Astrocyte of the cerebellum (primary cell): ENCODE results near the gene CDK2.

Experiments used
- DNase-seq: peaks from one replicate; pipeline ENCODE4 v3.0.0-alpha.2; 2011; ENCODE audit warnings: low read depth
- H3K4me3 ChIP-seq: 2 replicates; pipeline ENCODE4 v1.5.1; 2011; ENCODE audit warnings: mild to moderate bottlenecking, low read depth, low read length, moderate library complexity
- CTCF ChIP-seq: IDR thresholded peaks from 2 replicates; pipeline ENCODE4 v1.5.1; 2012; ENCODE audit warnings: low read length, low read depth, moderate library complexity, mild to moderate bottlenecking; ENCODE audit errors: missing control alignments
- in situ Hi-C: cut with HindIII; loops from 2 replicates; pipeline ENCODE4 v1.10.0; 2017; ENCODE audit warnings: low sequenced_read_pairs

CDK2 gene

DNA sequence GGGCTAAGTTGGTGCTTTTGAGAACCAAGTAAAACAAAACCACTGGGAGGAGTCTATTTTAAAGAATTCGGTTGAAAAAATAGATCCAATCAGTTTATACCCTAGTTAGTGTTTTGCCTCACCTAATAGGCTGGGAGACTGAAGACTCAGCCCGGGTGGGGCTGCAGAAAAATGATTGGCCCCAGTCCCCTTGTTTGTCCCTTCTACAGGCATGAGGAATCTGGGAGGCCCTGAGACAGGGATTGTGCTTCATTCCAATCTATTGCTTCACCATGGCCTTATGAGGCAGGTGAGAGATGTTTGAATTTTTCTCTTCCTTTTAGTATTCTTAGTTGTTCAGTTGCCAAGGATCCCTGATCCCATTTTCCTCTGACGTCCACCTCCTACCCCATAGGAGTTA, 5.4 kb downstream of the CDK2 start:
- TF ChIP-seq CTCF, result no peak
- no peak for DNase-seq
- in situ Hi-C loops, result loop anchor here (10.0 kb wide), 1 partner anchor 63 kb away; no protein-coding TSS in a partner anchor
- peak overlapping the region; percentile 52 for H3K4me3 ChIP-seq

- TF ChIP-seq CTCF, result no peak
- no peak for DNase-seq
- peak overlapping the region; percentile 52 for H3K4me3 ChIP-seq
- in situ Hi-C loops, result loop anchor here (10.0 kb wide), 1 partner anchor 62 kb away; no protein-coding TSS in a partner anchor
Observed at GRCh38 chr12:55972456-55972855, 5.8 kb downstream of the CDK2 start.

- in situ Hi-C loops, result loop anchor here (10.0 kb wide), 1 partner anchor 62 kb away; no protein-coding TSS in a partner anchor
- no peak for DNase-seq
- TF ChIP-seq CTCF, result no peak
Observed at GRCh38 chr12:55972911-55973598, 6.4 kb downstream of the CDK2 start.

DNA sequence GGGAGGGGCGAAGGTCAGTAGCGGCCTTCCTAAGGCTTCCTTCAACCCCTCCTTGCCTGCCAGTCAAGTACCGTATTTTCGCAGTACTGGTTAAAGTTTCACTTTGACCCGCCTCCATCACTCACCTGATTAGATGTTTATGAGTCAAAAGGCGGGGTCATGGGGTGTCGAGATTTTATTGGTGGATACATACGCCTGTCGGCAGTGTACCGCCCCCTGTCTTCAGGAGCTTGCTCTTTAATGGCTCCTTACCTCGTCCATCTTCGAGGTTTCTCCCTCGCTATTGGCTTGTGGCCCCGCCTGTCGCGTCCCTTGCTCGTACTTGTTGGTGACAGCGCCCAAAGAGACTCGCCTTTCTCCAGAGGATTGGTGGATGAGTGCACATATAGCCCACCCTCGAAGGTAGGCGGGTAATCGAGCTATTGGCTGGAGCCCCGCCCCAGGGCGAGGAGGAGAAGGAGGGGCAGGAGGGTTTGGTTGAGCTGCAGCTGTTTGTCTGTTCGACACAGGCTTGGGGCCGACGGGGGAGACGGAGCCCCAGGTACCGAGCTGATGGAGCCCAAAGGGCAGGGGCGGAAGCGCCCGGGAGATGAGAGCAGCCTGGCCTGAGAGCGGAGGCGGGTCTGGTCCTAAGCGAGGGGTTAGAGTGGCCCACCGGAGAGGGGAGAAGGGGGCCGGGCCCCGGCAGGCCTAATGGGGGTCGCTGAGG, 7.1 kb downstream of the CDK2 start, which contains the start of gene RAB5B:
TSS of gene RAB5B (plus strand) at position 480 of the 709 bp plus-strand sequence. CDS start 12,883 bp downstream, outside the sequence.
- in situ Hi-C loops, result loop anchor here (10.0 kb wide), 1 partner anchor 61 kb away; no protein-coding TSS in a partner anchor
- H3K4me3 ChIP-seq, result peak within 1 kb of the TSS; percentile 95
- DNase-seq, result peak; percentile 100
- TF ChIP-seq CTCF, result no peak

More at GRCh38 chr12:55972911-55973598, 6.4 kb downstream of the CDK2 start:
- peak overlapping the region; percentile 52 for H3K4me3 ChIP-seq

DNA sequence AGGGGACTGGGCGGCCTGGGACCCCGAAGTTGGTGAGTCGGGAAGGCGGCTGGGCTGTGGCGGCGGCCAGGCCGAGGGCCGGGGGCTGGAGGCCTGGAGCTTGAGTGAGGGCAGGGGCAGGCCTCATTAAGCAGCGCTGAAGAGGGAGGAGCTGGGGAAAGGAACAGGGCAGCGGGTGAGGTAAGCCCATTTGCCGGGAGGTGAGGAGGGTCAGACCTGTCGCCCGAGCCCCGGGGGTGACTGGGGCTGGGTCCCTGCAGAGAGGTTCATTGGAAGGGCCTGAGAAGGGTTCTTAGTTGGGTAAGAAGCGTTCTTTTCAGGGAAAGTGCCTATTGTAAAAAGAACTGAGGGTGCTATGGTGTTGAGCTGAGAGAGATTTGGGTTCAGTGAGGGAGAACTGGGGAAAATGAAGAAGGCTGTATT, 7.7 kb downstream of the CDK2 start:
- in situ Hi-C loops, result loop anchor here (10.0 kb wide), 1 partner anchor 60 kb away; no protein-coding TSS in a partner anchor
- DNase-seq, result no peak
- no peak for TF ChIP-seq CTCF
- H3K4me3 ChIP-seq, result peak overlapping the region; percentile 95

DNA sequence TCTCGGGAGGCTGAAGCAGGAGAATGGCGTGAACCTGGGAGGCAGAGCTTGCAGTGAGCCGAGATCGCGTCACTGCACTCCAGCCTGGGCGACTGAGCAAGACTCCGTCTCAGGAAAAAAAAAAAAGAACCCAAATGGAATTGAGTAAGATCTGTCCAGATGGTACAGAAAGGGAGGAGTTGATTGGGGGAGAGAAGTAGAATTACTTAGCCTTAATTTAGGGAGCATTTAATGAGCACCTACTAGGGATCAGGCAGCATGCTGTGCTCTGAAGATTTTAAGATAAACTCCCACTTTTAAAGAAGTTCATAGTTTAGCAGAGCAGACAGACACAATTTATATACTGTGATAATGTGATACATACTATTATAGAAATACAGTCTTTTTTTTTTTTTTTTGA, 11.8 kb downstream of the CDK2 start:
- H3K4me3 ChIP-seq, result no peak overlapping the region
- in situ Hi-C loops, result loop anchor here (10.0 kb wide), 1 partner anchor 56 kb away; no protein-coding TSS in a partner anchor
- no peak for DNase-seq
- no peak for TF ChIP-seq CTCF
